AG09319 (cell line): ENCODE measurements around the gene DDN.

Experiments
- DNase-seq: peaks from one replicate; pipeline ENCODE4 v3.0.0-alpha.2; 2010; ENCODE audit warnings: low read depth; ENCODE audit errors: extremely low read depth
- CTCF ChIP-seq: IDR thresholded peaks from 2 replicates; pipeline ENCODE4 v1.5.1; 2011; ENCODE audit warnings: low read depth, mild to moderate bottlenecking, inconsistent platforms, low read length, moderate library complexity

Gene DDN

GRCh38 chr12:48986720-48987291 is 12.4 kb downstream of the DDN start:
- DNase-seq = no peak
- TF ChIP-seq CTCF = no peak

- TF ChIP-seq CTCF = no peak
- DNase-seq = no peak
These were observed 13.3 kb downstream of the DDN start for GRCh38 chr12:48985901-48986300.

GRCh38 chr12:48985475-48985897 is 13.7 kb downstream of the DDN start:
- no peak for TF ChIP-seq CTCF
- DNase-seq = no peak

- no peak for DNase-seq
- no peak for TF ChIP-seq CTCF
These were observed 16.6 kb downstream of the DDN start for GRCh38 chr12:48982397-48983080.

- no peak for TF ChIP-seq CTCF
- DNase-seq = no peak
These were observed 17.4 kb downstream of the DDN start for GRCh38 chr12:48981757-48982157.

GRCh38 chr12:48980953-48981756 is 18.0 kb downstream of the DDN start:
- no peak for DNase-seq
- TF ChIP-seq CTCF = no peak; the same call in 1 of the 2 replicates

- no peak for DNase-seq
These were observed 18.7 kb downstream of the DDN start for GRCh38 chr12:48980389-48980952.

More at GRCh38 chr12:48980389-48980952, 18.7 kb downstream of the DDN start:
- no peak; the same call in 1 of the 2 replicates for TF ChIP-seq CTCF
